Suprapubic skin (tissue), 4 donors: ENCODE data around the gene GMDS. TPM values are rescaled to one million over a fixed set of nuclear protein-coding genes. Genes with fewer than 3 reads are reported as not detected.

Experiments used
- DNase-seq, 2 donors: peaks; one replicate each; pipeline ENCODE4 v3.0.0-alpha.2; 2019; ENCODE audit warnings: low spot score in 2 of 2
- H3K27ac ChIP-seq: fragments of 200-600 bp; sonication (generic); one replicate; pipeline ENCODE4 v1.5.1; 2019
- H3K27me3 ChIP-seq: fragments of 200-600 bp; sonication (generic); one replicate; pipeline ENCODE4 v1.5.1; 2019
- H3K36me3 ChIP-seq: fragments of 200-600 bp; sonication (generic); one replicate; pipeline ENCODE4 v1.5.1; 2019
- H3K4me1 ChIP-seq: fragments of 200-600 bp; sonication (generic); one replicate; pipeline ENCODE4 v1.5.1; 2019
- H3K4me3 ChIP-seq: fragments of 200-600 bp; sonication (generic); one replicate; pipeline ENCODE4 v1.5.1; 2019; ENCODE audit warnings: mild to moderate bottlenecking
- H3K9me3 ChIP-seq: fragments of 200-600 bp; sonication (generic); one replicate; pipeline ENCODE4 v1.5.1; 2019
- CTCF ChIP-seq, 2 donors: fragments of 200-600 bp in 1 of 2; fragments of 450-650 bp in 1 of 2; sonication (generic) in 1 of 2; IDR thresholded peaks; one replicate each; pipeline ENCODE4 v1.5.1; 2016 to 2019; ENCODE audit warnings: antibody characterized with exemption in 2 of 2, mild to moderate bottlenecking in 1 of 2, moderate library complexity in 1 of 2
- EP300 ChIP-seq: sonication (generic); formaldehyde crosslinking; IDR thresholded peaks from one replicate; pipeline ENCODE4 v1.6.1; 2017; ENCODE audit warnings: antibody characterized with exemption
- POLR2A ChIP-seq, 2 donors: fragments of 450-650 bp; IDR thresholded peaks; one replicate each; pipeline ENCODE4 v1.6.1; 2017; ENCODE audit warnings: antibody characterized with exemption in 2 of 2, mild to moderate bottlenecking in 2 of 2, moderate library complexity in 2 of 2
- POLR2AphosphoS5 ChIP-seq, 3 donors: sonication (generic); formaldehyde crosslinking; IDR thresholded peaks; one replicate each; pipeline ENCODE4 v1.6.1; 2017; ENCODE audit warnings: antibody characterized with exemption in 3 of 3
- WGBS: methylation state at CpG from one replicate; pipeline ENCODE4 v1.1.5; 2018; 5-methylcytosine and 5-hydroxymethylcytosine counted together
- total RNA-seq, 4 donors: library from RNA; depleted of rRNA; stranded (reverse); fragments of >200 nt; gene quantifications; one replicate each; pipeline ENCODE4 v1.1.0, GENCODE V29; 2016

Gene GMDS
- total RNA-seq, 4 donors from 2014 or later, result 11.7 to 19.3 (median 13.2) TPM

- TF ChIP-seq POLR2A (IDR thresholded peaks at IDR 0.05), result no peak
- TF ChIP-seq EP300, result no peak
- TF ChIP-seq POLR2AphosphoS5 (IDR thresholded peaks at IDR 0.05), result no peak
- no peak for TF ChIP-seq CTCF (IDR thresholded peaks at IDR 0.05)
- peak overlapping the region; percentile 33 for H3K27ac ChIP-seq
- no peak for DNase-seq
- no peak overlapping the region for H3K4me3 ChIP-seq
- H3K36me3 ChIP-seq, result no peaks in the 10 kb centered on the region
- no peaks in the 10 kb centered on the region for H3K9me3 ChIP-seq
- WGBS, result 87% methylated on average over 27 of the region's 31 CpGs
- no peaks in the 10 kb centered on the region for H3K4me1 ChIP-seq
- peaks cover 11% of the 10 kb centered on the region for H3K27me3 ChIP-seq
These were observed 664.0 kb downstream of the GMDS start for GRCh38 chr6:1581120-1581991.

GRCh38 chr6:1580585-1580984 lies 664.8 kb downstream of the GMDS start:
- Histone ChIP-seq H3K36me3 (no peaks in the 10 kb centered on the region), H3K9me3 (no peaks in the 10 kb centered on the region), H3K4me1 (peaks cover 2% of the 10 kb centered on the region), H3K4me3 (no peak overlapping the region), H3K27me3 (peaks cover 8% of the 10 kb centered on the region), H3K27ac (peak overlapping the region; percentile 33)
- WGBS, result 67% methylated on average over 9 of the region's 9 CpGs
- TF ChIP-seq EP300 (no peak), POLR2AphosphoS5 (IDR thresholded peaks at IDR 0.05) (no peak), POLR2A (IDR thresholded peaks at IDR 0.05) (no peak), CTCF (IDR thresholded peaks at IDR 0.05) (no peak)
- no peak for DNase-seq

GRCh38 chr6:1580109-1580508 lies 665.3 kb downstream of the GMDS start:
- WGBS, result 84% methylated on average over 6 of the region's 6 CpGs
- DNase-seq, result no peak
- H3K4me3 ChIP-seq, result no peak overlapping the region
- H3K4me1 ChIP-seq, result peaks cover 7% of the 10 kb centered on the region
- peaks cover 5% of the 10 kb centered on the region for H3K27me3 ChIP-seq
- H3K27ac ChIP-seq, result peak overlapping the region; percentile 50
- no peaks in the 10 kb centered on the region for H3K36me3 ChIP-seq
- H3K9me3 ChIP-seq, result no peaks in the 10 kb centered on the region
- no peak for TF ChIP-seq POLR2A (IDR thresholded peaks at IDR 0.05)
- no peak for TF ChIP-seq POLR2AphosphoS5 (IDR thresholded peaks at IDR 0.05)
- TF ChIP-seq CTCF (IDR thresholded peaks at IDR 0.05), result no peak
- TF ChIP-seq EP300, result no peak

GRCh38 chr6:1579096-1579495 lies 666.3 kb downstream of the GMDS start:
- Histone ChIP-seq H3K4me1 (peaks cover 15% of the 10 kb centered on the region), H3K9me3 (no peaks in the 10 kb centered on the region), H3K4me3 (no peak overlapping the region), H3K27me3 (peaks cover 5% of the 10 kb centered on the region), H3K27ac (peak overlapping the region; percentile 50), H3K36me3 (no peaks in the 10 kb centered on the region)
- no peak for DNase-seq
- TF ChIP-seq CTCF (IDR thresholded peaks at IDR 0.05) (no peak), EP300 (no peak), POLR2AphosphoS5 (IDR thresholded peaks at IDR 0.05) (no peak), POLR2A (IDR thresholded peaks at IDR 0.05) (no peak)
- 61% methylated on average over 5 of the region's 5 CpGs for WGBS

GRCh38 chr6:1577896-1578745 lies 667.3 kb downstream of the GMDS start:
- Histone ChIP-seq H3K4me3 (no peak overlapping the region), H3K27me3 (peaks cover 5% of the 10 kb centered on the region), H3K27ac (peak overlapping the region; percentile 78), H3K9me3 (no peaks in the 10 kb centered on the region), H3K4me1 (peaks cover 23% of the 10 kb centered on the region), H3K36me3 (no peaks in the 10 kb centered on the region)
- DNase-seq, result no peak
- TF ChIP-seq POLR2AphosphoS5 (IDR thresholded peaks at IDR 0.05) (no peak), POLR2A (IDR thresholded peaks at IDR 0.05) (no peak), EP300 (no peak), CTCF (IDR thresholded peaks at IDR 0.05) (no peak)
- 84% methylated on average over 19 of the region's 19 CpGs for whole genome bisulfite sequencing
